B cell (primary cell): ENCODE results near the gene RAB7B.

Source experiments
- EZH2 ChIP-seq: IDR thresholded peaks from 2 replicates; pipeline ENCODE4 v1.6.1; 2012; ENCODE audit warnings: borderline replicate concordance, low read depth, mild to moderate bottlenecking, moderate library complexity, low read length; ENCODE audit not compliant: insufficient read depth, poor library complexity, severe bottlenecking
- TF ChIP-seq, protein P1 (sequence below): fragments of 200-600 bp; IDR thresholded peaks from one replicate; pipeline ENCODE4 v1.8.0; 2022; ENCODE audit warnings: antibody characterized with exemption, mild to moderate bottlenecking

DNA sequence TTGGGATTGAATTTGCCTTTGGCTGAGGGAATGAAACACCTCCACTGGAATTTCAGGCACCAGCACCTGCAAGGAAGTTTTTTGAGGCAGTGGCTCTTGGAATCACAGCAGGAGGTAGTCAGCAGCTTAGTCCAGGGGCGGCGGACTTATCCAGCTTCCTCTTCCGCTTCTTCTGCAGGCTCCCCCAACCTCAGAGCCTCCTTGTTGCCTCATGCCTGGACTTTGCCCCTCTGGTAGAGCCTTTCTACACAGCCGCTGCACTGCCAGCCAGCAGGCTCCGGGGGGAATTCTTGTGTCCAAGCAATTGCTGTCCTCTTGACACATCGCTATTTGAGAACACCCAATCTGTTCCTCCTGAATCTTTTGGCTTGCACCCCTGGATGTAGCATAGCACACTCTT is 45.4 kb upstream of the RAB7B start:
- TF ChIP-seq, protein P1, sequence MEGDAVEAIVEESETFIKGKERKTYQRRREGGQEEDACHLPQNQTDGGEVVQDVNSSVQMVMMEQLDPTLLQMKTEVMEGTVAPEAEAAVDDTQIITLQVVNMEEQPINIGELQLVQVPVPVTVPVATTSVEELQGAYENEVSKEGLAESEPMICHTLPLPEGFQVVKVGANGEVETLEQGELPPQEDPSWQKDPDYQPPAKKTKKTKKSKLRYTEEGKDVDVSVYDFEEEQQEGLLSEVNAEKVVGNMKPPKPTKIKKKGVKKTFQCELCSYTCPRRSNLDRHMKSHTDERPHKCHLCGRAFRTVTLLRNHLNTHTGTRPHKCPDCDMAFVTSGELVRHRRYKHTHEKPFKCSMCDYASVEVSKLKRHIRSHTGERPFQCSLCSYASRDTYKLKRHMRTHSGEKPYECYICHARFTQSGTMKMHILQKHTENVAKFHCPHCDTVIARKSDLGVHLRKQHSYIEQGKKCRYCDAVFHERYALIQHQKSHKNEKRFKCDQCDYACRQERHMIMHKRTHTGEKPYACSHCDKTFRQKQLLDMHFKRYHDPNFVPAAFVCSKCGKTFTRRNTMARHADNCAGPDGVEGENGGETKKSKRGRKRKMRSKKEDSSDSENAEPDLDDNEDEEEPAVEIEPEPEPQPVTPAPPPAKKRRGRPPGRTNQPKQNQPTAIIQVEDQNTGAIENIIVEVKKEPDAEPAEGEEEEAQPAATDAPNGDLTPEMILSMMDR = no peak
- TF ChIP-seq EZH2 = no peak
